ENCODE data around the gene USP51.
"Not testable (repeated sequence)": the region's sequence is repeated elsewhere in the genome, so short reads cannot be mapped to it uniquely, and the experiment has no call there.

USP51 gene

GRCh38 chrX:55464050-55464449 is 25.6 kb downstream of the USP51 start:
- DNase-seq: not testable (repeated sequence)

GRCh38 chrX:55459926-55460325 is 29.7 kb downstream of the USP51 start:
- not testable (repeated sequence) for DNase-seq

GRCh38 chrX:55459426-55459825 is 30.2 kb downstream of the USP51 start:
- DNase-seq: not testable (repeated sequence)

DNA sequence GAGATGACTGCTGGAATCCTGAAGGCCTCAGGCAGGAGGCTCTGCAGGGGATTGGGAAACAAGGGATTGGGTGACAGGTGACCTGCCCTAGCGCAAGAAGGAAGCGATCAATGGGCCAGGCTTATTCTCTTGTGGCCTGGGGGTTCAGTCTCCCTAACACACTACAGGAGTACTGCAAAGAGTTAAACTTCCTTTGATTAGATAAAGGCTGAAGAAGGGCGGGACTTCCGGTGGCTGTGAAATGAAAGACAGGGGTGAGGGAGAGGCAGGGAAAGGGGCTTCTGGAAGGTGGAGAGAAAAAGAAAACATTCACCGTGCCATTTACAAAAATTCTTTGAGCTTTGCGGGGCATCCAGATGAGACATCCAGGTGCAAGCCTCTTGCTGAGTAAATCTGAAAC is 33.9 kb downstream of the USP51 start:
- not testable (repeated sequence) for DNase-seq

GRCh38 chrX:55452833-55453124 is 36.9 kb downstream of the USP51 start:
- DNase-seq: no peak

DNA sequence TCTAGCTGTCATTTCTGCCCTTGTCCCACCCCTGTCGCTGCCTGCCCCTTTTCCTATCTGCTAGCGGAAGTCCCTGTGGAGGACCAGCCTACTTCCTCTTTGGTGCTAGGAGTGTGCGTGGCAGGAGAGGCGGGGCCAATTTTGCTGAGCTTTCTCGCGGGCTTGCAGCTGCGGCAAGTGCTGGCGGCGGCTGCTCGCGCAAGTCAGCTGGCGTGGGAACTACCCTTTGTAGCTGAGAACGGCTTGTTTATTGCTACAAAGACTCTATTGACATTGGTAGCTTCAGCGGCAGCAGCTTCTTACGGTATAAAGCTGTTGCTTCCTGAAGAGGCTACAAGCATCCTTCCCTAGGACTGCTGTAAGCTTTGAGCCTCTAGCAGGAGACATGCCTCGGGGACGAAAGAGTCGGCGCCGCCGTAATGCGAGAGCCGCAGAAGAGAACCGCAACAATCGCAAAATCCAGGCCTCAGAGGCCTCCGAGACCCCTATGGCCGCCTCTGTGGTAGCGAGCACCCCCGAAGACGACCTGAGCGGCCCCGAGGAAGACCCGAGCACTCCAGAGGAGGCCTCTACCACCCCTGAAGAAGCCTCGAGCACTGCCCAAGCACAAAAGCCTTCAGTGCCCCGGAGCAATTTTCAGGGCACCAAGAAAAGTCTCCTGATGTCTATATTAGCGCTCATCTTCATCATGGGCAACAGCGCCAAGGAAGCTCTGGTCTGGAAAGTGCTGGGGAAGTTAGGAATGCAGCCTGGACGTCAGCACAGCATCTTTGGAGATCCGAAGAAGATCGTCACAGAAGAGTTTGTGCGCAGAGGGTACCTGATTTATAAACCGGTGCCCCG is 37.4 kb downstream of the USP51 start, which contains the start of gene MAGEH1:
Gene MAGEH1, plus strand, starts transcription at position 138 of the 843 bp plus-strand sequence. Its CDS starts 248 bp downstream, at position 386.
- DNase-seq: peak; percentile 85

DNA sequence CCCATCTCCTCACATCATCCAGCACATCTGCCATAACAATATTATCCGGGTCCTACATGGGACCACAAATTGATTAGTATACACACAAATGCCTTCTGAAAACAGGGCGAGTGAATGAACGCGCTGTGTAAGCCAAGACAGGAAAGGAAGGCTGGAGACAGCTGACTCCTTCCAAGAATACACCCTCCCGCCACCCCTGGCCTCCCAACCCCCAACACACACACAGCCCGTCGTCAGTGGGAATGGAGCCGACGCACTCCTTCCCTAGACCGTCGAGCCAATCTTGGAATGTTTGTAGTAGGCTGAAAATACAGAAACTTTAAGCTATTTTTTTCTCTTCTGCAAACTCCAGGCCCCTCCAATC is 38.0 kb downstream of the USP51 start:
- no peak for DNase-seq

- no peak for DNase-seq
These were observed 38.5 kb downstream of the USP51 start for GRCh38 chrX:55451141-55451540.

- no peak for DNase-seq
These were observed 39.4 kb downstream of the USP51 start for GRCh38 chrX:55450259-55450658.

DNA sequence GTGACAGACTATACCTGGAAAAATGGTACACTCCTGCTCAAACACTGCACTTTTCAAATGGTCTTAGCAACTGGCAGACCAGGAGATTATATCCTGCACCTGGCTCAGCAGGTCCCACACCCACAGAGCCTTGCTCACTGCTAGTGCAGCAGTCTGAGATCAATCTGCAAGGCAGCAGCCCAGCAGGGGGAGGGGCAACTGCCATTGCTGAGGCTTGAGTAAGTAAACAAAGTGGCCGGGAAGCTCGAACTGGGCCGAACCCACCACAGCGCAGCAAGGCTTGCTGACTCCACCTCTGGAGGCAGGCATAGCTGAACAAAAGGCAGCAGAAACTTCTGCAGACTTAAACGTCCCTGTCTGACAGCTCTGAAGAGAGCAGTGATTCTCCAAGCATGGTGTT is 46.2 kb downstream of the USP51 start:
- not testable (repeated sequence) for DNase-seq
